ENCODE data around the gene ZMYM2. TPM values are rescaled to one million over a fixed set of nuclear protein-coding genes. Genes with fewer than 3 reads are reported as not detected.

Gene ZMYM2
- polyA plus RNA-seq, 3 donors = 8.7 to 18.2 (median 11.7) TPM

Other genes with a start within 250 kb of the ZMYM2 start
- gene PSPC1, start 175.8 kb upstream of the ZMYM2 start, polyA plus RNA-seq = 10 to 100 TPM; 10.6 to 28.5 (median 23.5) TPM
- 1 to 10 TPM; 4.2 to 7.6 (median 6.6) TPM for gene ZMYM5, start 95.1 kb upstream of the ZMYM2 start, polyA plus RNA-seq
- gene GJA3, start 202.3 kb downstream of the ZMYM2 start, polyA plus RNA-seq = under 1 TPM in 2 of 3 donors, not detected in 1; 0.03 to 0.06 TPM
- gene GJB2, start 234.2 kb downstream of the ZMYM2 start, polyA plus RNA-seq = 1 to 10 TPM in 1 of 3 donors, under 1 TPM in 2; 0.34 to 2.4 (median 0.83) TPM